Activated naive CD4-positive, alpha-beta T cell treated with anti-CD3 and anti-CD28 coated beads for 36 hours (primary cell): ENCODE data around the gene RBMY1F. TPM values are rescaled to one million over a fixed set of nuclear protein-coding genes. Genes with fewer than 3 reads are reported as not detected.
"Not testable (repeated sequence)": the region's sequence is repeated elsewhere in the genome, so short reads cannot be mapped to it uniquely, and the experiment has no call there.

ENCODE experiments used
- CTCF ChIA-PET: fragments of 350-600 bp; sonication (Branson Sonifier 250); formaldehyde crosslinking; loops from one replicate; lab custom pipeline; 2021; ENCODE audit warnings: antibody characterized with exemption; lab: Charles Lee
- DNase-seq: peaks from one replicate; pipeline ENCODE4 v3.0.0-alpha.2; 2020
- H3K27ac Mint-ChIP-seq: one replicate; pipeline ENCODE4 v1.8.0; 2021; ENCODE audit warnings: mild to moderate bottlenecking, mixed read lengths
- H3K27me3 Mint-ChIP-seq: one replicate; pipeline ENCODE4 v1.8.0; 2021; ENCODE audit warnings: low read depth, mixed read lengths
- H3K36me3 Mint-ChIP-seq: one replicate; pipeline ENCODE4 v1.8.0; 2021; ENCODE audit warnings: low read depth, mixed read lengths
- H3K4me1 Mint-ChIP-seq: one replicate; pipeline ENCODE4 v1.8.0; 2021; ENCODE audit warnings: low read depth, mixed read lengths
- H3K4me3 Mint-ChIP-seq: one replicate; pipeline ENCODE4 v1.8.0; 2021; ENCODE audit warnings: mild to moderate bottlenecking, moderate library complexity, mixed read lengths
- H3K9me3 Mint-ChIP-seq: one replicate; pipeline ENCODE4 v1.8.0; 2021; ENCODE audit warnings: mixed read lengths
- intact Hi-C: fragments of 100-400 bp; cut with micrococcal nuclease; formaldehyde crosslinking; loops from one replicate; pipeline ENCODE4 v1.15.1; 2023
- total RNA-seq, 2 experiments: library from RNA; stranded (reverse); gene quantifications; one replicate each; pipeline ENCODE4 v1.2.3, GENCODE V29; 2021

Gene RBMY1F
- total RNA-seq, result not detected

- H3K4me3 Mint-ChIP-seq, H3K27ac Mint-ChIP-seq, H3K4me1 Mint-ChIP-seq, intact Hi-C loops, CTCF ChIA-PET, H3K9me3 Mint-ChIP-seq, DNase-seq, H3K36me3 Mint-ChIP-seq, H3K27me3 Mint-ChIP-seq: not testable (repeated sequence)
These were observed at the start of gene RBMY1F for GRCh38 chrY:22182823-22183222. RBMY1F (minus strand) TSS chrY:22182923; CDS start chrY:22180969, 1,954 bp downstream.

DNA sequence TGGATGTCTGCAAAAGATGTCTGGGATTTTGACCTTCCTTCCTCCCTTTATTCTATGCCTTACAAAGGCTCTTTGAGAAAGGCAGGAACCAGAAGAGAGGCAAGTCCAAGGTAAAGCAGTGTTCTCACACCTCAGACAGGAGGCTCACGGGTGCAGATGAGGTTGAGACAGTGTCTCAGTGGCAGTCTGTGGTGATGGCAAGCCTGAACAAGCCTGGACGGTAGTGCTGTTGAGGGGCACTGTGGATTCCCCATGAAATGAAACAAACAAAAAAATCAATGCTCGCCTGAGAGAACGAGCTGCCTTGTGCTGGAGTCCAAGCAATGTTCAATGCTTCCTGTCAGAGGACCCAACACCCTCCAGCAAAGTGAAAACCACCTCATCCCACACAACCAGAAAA, 31.6 kb downstream of the RBMY1F start:
- H3K36me3 Mint-ChIP-seq, DNase-seq, H3K4me3 Mint-ChIP-seq, H3K9me3 Mint-ChIP-seq, H3K4me1 Mint-ChIP-seq, CTCF ChIA-PET, H3K27me3 Mint-ChIP-seq, intact Hi-C loops, H3K27ac Mint-ChIP-seq: not testable (repeated sequence)

- H3K4me3 Mint-ChIP-seq, CTCF ChIA-PET, H3K9me3 Mint-ChIP-seq, H3K27me3 Mint-ChIP-seq, H3K4me1 Mint-ChIP-seq, H3K36me3 Mint-ChIP-seq, DNase-seq, H3K27ac Mint-ChIP-seq, intact Hi-C loops: not testable (repeated sequence)
These were observed 41.6 kb downstream of the RBMY1F start for GRCh38 chrY:22141011-22141695.

DNA sequence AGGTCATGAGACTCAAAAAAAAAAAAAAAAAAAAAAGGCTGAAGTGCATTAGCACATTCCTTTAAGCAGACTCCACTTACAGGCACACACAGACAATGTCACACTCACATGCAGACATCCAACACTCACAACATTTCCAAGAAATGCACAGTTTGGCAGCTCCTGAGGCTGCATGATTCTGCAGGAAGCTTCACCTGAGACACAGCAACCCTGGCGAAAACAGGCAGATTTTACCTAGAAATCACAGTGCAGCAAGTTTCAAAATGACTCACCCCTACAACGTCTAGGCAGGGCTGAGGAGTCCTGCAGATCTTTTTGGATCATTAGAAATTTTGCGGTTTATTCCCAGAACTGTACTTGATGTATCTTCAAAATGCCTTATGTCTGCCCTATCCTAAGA, 48.0 kb downstream of the RBMY1F start:
- intact Hi-C loops, result not testable (repeated sequence)

GRCh38 chrY:22130494-22130893, 52.2 kb downstream of the RBMY1F start:
- intact Hi-C loops, H3K9me3 Mint-ChIP-seq, H3K27ac Mint-ChIP-seq, H3K4me1 Mint-ChIP-seq, DNase-seq, H3K4me3 Mint-ChIP-seq, H3K36me3 Mint-ChIP-seq, H3K27me3 Mint-ChIP-seq, CTCF ChIA-PET: not testable (repeated sequence)

More for the DNA sequence above, 48.0 kb downstream of the RBMY1F start:
- H3K9me3 Mint-ChIP-seq, DNase-seq, CTCF ChIA-PET, H3K36me3 Mint-ChIP-seq, H3K4me3 Mint-ChIP-seq, H3K4me1 Mint-ChIP-seq, H3K27ac Mint-ChIP-seq, H3K27me3 Mint-ChIP-seq: not testable (repeated sequence)

Other genes starting within 250 kb of the RBMY1F start
- not detected for gene RBMY1J, start 220.5 kb upstream of the RBMY1F start, total RNA-seq